NCI-H1436 treated with DMSO at 0.1 percent for 48 hours (cell line): ENCODE measurements around the gene YTHDF2.
"Not testable (repeated sequence)": the region's sequence is repeated elsewhere in the genome, so short reads cannot be mapped to it uniquely, and the experiment has no call there.

Source experiments
- DNase-seq: peaks from one replicate; lab custom pipeline; 2025; lab: John Stamatoyannopoulos, UW

Gene YTHDF2

GRCh38 chr1:28736450-28737306 is at the start of gene YTHDF2:
TSS of gene YTHDF2 (plus strand) at chr1:28736940. CDS start at chr1:28737121, 181 bp downstream.
- DNase-seq = peak; percentile 84

GRCh38 chr1:28691627-28692026 is 45.1 kb upstream of the YTHDF2 start:
- not testable (repeated sequence) for DNase-seq

- no peak for DNase-seq
These were observed 33.1 kb upstream of the YTHDF2 start for GRCh38 chr1:28703629-28704028.

- no peak for DNase-seq
These were observed 20.4 kb upstream of the YTHDF2 start for GRCh38 chr1:28716336-28716735.

GRCh38 chr1:28718166-28718565 is 18.6 kb upstream of the YTHDF2 start:
- no peak for DNase-seq

GRCh38 chr1:28718586-28719331 is 18.0 kb upstream of the YTHDF2 start:
- DNase-seq = no peak

GRCh38 chr1:28719332-28719619 is 17.5 kb upstream of the YTHDF2 start:
- DNase-seq = no peak

GRCh38 chr1:28720376-28720775 is 16.4 kb upstream of the YTHDF2 start:
- DNase-seq = no peak

GRCh38 chr1:28721927-28722326 is 14.8 kb upstream of the YTHDF2 start:
- DNase-seq = not testable (repeated sequence)

GRCh38 chr1:28725365-28725764 is 11.4 kb upstream of the YTHDF2 start:
- DNase-seq = not testable (repeated sequence)

GRCh38 chr1:28735961-28736449 is 735 bp upstream of the YTHDF2 start:
- no peak for DNase-seq

GRCh38 chr1:28737307-28738132 is 780 bp downstream of the YTHDF2 start:
- DNase-seq = no peak

- DNase-seq = no peak
These were observed 3.4 kb downstream of the YTHDF2 start for GRCh38 chr1:28740118-28740517.

- no peak for DNase-seq
These were observed 7.4 kb downstream of the YTHDF2 start for GRCh38 chr1:28744184-28744583.

- no peak for DNase-seq
These were observed 9.0 kb downstream of the YTHDF2 start for GRCh38 chr1:28745653-28746173.

- DNase-seq = no peak
These were observed 13.6 kb downstream of the YTHDF2 start for GRCh38 chr1:28750330-28750729.

- DNase-seq = not testable (repeated sequence)
These were observed 14.1 kb downstream of the YTHDF2 start for GRCh38 chr1:28750771-28751294.

- no peak for DNase-seq
These were observed 14.7 kb downstream of the YTHDF2 start for GRCh38 chr1:28751315-28752060.

GRCh38 chr1:28755701-28756100 is 19.0 kb downstream of the YTHDF2 start:
- no peak for DNase-seq

- no peak for DNase-seq
These were observed 20.1 kb downstream of the YTHDF2 start for GRCh38 chr1:28756846-28757245.

- DNase-seq = no peak
These were observed 21.7 kb downstream of the YTHDF2 start for GRCh38 chr1:28758420-28758819.
